HuH-7 (cell line): ENCODE data around the gene MASP1.

Source experiments
- DNase-seq: peaks from one replicate; pipeline ENCODE4 v3.0.0; 2011; ENCODE audit warnings: low spot score

MASP1 gene, protein sequence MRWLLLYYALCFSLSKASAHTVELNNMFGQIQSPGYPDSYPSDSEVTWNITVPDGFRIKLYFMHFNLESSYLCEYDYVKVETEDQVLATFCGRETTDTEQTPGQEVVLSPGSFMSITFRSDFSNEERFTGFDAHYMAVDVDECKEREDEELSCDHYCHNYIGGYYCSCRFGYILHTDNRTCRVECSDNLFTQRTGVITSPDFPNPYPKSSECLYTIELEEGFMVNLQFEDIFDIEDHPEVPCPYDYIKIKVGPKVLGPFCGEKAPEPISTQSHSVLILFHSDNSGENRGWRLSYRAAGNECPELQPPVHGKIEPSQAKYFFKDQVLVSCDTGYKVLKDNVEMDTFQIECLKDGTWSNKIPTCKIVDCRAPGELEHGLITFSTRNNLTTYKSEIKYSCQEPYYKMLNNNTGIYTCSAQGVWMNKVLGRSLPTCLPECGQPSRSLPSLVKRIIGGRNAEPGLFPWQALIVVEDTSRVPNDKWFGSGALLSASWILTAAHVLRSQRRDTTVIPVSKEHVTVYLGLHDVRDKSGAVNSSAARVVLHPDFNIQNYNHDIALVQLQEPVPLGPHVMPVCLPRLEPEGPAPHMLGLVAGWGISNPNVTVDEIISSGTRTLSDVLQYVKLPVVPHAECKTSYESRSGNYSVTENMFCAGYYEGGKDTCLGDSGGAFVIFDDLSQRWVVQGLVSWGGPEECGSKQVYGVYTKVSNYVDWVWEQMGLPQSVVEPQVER

DNA sequence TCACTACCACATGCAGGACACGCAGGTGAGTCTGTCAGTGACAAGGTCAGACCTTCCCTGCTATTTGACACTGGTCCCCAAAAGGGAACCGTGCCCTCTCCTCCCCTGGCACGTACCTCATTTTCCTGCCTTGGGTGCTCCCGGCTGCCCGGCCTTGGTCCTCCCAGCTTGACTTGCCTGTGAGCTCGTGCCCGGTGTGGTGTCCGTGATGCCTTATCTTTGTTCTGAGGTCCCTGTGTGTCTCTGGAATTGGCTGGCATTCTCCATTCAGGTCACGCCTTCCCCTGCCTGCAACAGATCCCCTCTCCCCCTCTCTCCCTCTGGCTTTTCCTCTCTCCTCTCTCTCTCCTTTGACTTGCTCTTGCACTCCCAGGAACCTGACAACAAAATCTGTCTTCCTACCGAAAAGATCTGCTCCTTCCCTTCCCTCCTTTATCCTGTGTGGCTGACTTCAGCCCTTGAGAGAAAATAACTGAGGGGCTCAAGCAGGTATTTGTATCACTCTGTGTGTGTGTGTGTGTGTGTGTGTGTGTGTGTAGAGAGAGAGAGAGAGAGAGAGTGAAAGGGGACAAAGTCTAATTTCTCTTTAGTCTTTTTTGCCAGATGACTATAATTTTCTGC, at the start of gene MASP1:
Gene MASP1 (minus strand): TSS at position 226 of the 621 bp plus-strand sequence. CDS start 105 bp downstream, at position 121.
- peak; percentile 60 for DNase-seq

GRCh38 chr3:187340578-187340977, 49.0 kb upstream of the MASP1 start:
- no peak for DNase-seq

DNA sequence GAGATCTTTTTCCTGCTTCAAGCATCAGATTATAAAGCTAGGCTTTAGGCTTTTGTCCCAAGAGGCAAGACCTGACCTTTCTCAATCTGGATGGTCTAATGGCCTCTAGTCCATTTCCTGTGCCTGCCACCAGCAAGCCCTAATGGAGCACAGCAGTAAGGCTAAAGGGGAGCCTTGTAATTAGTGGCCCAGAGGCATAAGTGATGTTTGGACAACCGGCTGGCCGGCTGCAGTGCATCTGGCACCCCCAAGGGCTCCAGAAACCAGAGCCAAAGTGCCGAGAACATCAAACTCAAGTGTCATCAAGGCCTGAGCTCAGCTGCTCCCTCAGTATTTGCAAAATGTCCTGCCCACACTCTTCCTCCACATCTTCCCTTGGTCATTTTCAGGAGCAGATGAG, 44.8 kb upstream of the MASP1 start:
- DNase-seq: no peak

DNA sequence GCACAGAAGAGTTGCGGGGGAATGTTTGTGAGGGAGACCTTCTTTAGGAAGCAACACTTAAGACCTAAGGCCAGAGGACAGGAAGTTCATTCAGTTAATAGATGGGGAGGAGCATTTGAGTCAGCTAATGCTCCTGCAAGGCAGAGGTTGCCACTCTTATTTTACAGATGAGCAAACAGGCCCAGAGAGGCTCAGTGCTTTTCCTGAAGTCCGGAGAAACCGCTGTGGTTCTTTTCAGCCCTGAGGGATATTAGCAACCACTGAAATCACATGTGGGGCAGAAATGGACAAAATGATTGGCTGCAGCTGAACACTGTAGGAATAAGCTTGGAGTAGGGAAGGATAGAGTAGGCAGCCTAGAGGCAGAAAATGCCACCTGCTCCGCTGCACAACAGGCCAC, 43.4 kb upstream of the MASP1 start:
- no peak for DNase-seq

DNA sequence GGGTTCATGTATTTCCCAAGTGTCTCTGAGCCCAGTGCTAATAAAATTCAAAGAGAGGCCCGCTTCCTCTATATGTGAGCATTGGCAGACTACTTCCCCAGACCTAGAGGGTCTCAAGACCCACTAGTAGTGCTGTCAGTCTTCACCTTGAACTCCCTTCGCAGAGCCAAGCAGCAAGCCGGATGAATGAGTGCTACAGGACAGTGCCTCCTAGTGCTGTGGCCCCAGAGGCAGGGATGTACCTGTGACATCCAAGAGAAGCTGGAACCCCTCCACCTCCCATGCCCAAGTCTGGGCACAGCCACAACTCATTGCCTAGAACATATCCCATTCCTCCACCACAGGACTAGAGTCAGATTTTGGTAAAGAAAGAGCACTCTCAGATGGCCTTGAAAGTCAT, 37.2 kb upstream of the MASP1 start:
- no peak for DNase-seq

- DNase-seq: no peak
Measured at GRCh38 chr3:187327845-187328244, 36.3 kb upstream of the MASP1 start.

DNA sequence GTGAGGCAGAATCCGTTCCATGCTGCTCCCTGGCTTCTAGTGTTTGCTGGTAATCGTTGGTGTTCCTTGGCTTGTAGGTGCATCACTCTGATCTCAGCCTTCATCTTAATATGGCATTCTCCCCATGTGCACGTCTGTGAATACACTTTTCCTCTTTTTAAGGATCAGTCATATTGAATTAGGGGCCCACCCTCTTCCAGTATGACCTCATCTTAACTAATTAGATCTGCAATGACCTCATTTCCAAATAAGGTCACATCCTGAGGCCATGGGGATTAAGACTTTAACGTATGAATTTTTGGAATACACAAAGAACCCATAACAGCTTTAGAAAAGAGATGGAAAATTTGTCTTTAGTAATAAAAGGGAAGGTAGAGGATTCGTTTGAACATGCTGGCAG, 34.1 kb upstream of the MASP1 start:
- DNase-seq: no peak

- DNase-seq: no peak
Measured at GRCh38 chr3:187323091-187323490, 31.6 kb upstream of the MASP1 start.

DNA sequence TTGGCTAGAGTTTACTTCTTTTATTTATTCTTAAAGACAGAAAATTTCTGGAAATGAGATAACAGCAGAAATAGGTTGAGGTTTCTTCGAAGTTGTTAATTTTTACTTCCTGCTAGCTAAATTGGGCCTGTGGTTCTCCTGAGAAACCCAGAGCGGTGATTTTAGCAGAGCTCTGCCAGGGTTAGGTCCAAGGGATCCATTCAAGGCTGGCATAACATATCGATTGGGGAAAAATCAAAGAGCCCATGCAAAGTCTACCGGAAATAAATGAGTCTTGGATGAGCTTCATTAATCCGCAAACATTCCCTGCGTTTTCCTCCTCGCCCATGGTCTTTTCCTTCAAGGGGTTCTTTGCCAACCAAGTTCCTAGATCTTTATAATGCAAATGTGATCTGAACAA, 30.8 kb upstream of the MASP1 start:
- DNase-seq: no peak

GRCh38 chr3:187321766-187322165, 30.2 kb upstream of the MASP1 start:
- DNase-seq: no peak

GRCh38 chr3:187319699-187320302, 28.3 kb upstream of the MASP1 start:
- DNase-seq: peak; percentile 71

DNA sequence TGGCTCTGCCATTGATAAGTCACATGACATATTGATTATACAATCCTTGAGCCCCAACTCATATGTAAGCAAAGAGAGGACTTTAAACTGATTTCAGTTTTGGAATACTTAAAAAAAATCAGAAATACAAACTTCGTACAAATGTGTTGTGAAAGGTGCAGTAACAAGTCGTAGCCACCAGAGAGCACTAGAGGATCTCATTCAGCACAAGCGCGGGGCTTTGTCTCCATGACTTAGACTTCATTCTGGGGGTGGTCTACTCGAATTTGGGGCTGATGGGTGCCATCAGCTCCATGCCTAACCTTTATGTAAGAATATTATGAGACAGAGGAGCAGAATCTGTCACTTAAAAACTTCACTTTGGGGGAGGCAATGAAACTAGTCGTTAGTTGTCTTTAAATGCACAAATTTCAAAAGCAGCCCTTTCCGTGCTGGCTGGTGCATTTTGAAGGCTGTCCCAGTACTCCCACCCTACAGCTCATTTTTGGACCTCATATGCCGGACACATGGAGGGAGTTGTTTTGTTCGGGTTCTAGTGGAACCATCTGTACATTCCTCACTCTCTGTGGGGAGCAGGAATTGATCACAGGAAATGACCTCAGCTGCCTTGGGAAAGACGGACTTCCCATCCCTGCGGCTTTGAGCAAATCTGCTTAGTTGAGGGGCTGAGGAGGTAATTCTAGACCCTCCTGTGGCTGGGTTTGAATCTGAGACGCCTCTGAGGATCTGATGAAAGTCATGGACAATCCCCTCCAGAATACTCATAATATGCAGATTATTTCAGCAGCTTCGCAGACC, 27.5 kb upstream of the MASP1 start:
- DNase-seq: peak; percentile 28

GRCh38 chr3:187315872-187316271, 24.3 kb upstream of the MASP1 start:
- no peak for DNase-seq

GRCh38 chr3:187314176-187314575, 22.6 kb upstream of the MASP1 start:
- DNase-seq: no peak

- no peak for DNase-seq
Measured at GRCh38 chr3:187310954-187311470, 19.5 kb upstream of the MASP1 start.

DNA sequence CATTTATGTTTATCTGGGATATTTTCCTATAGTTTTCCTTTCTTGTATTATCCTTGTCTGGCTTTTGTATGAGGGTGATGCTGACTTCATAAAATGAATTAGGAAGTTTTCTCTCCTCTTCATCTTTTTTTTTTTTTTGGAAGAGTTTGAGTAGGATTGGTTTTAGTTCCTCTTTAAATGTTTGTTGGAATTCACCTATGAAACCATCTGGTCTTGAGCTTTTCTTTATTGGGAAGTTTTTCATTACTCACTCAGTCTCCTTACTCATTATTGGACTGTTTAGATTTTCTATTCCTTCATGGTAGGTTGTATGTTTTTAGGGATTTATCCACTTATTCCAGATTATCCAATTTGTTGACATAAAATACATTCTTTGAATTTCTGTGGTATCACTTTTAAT, 18.7 kb upstream of the MASP1 start:
- DNase-seq: no peak

DNA sequence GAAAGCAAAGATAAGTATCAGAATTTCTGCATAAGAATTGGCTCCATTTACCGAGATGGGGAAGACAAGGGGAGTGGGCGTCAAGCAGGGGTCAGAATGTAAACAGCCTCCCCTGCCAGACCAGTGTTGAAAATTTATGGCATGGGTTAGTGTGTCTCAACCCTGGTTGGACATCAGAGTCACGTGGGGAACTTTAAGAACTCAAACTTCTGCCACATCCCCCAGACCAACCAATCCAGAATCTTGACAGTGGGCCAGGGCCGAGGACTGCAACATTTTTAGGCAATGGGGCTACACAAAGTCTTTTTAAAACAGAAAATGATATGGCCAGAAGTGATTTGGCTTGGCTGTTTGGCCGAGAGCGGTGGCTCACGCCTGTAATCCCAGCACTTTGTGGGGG, 14.3 kb upstream of the MASP1 start:
- no peak for DNase-seq

DNA sequence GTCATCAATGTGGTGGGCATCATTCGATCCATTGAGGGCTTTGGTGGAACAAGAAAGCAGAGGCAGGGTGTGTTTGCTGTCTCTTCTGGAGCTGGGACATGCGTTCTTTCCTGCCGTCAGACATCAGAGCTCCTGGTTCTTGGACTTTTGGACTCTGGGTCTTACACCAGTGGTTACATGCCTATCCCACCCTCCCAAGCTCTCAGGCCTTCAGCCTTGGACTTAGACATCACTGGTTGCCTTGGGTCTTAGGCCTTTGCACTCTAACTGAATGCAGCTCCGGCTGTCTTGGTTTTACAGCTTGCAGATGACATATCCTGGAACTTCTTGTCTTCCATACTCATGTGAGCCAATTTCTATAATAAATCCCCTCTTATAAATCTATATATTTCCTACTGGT, 8.1 kb upstream of the MASP1 start:
- DNase-seq: no peak

DNA sequence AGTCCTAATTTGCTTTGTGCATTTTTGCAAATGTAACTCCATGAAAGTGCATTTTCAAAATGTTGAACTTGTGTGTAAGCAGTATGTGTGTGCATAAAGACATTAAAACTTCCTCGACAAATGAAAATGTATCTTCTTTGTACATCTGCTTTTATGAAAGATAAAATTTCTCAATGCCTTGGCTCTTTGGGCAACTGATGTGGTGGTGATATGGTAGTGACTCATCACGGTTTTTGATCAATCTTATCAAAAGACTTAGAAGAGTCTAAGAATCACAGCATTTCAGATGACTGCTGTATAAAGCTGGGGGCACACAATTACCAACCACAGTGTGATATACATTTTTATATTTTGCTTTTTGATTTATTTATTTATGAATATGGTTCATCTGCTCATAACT, 5.4 kb upstream of the MASP1 start:
- DNase-seq: no peak

DNA sequence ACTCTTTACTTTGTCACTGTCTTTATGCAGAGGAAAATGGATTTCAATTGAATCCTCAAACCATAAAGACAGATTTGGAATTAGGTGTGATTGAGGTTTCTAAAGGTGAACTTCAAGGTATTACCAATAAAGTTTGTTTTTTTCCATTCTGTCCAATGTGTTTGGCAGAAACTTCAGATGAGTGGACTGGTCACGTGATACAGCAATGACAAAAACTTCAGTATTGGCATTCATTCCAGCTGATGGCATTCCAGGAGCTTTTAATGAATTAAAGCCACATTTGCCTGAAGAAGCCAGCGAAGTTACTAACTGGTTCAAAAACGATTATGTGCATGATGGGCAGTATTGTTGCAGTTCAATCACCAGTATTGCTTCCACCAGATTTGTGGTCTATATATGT, 4.5 kb upstream of the MASP1 start:
- DNase-seq: no peak

- no peak for DNase-seq
Measured at GRCh38 chr3:187295316-187296034, 3.9 kb upstream of the MASP1 start.
